22Rv1 (cell line): ENCODE results near the gene ABCA9.

Experiments
- CTCF ChIP-seq: fragments of 450-650 bp; IDR thresholded peaks from 2 replicates; pipeline ENCODE4 v1.5.1; 2017; ENCODE audit warnings: mild to moderate bottlenecking
- ZFX ChIP-seq: fragments of 450-650 bp; IDR thresholded peaks from 2 replicates; pipeline ENCODE4 v1.6.1; 2017; ENCODE audit warnings: antibody characterized with exemption, borderline replicate concordance

GRCh38 chr17:69084911-69085310, 24.2 kb upstream of the ABCA9 start:
- TF ChIP-seq CTCF (peak; percentile 53), ZFX (no peak)
